Osteoblast (primary cell): ENCODE measurements around the gene ALDH1A1. TPM values are rescaled to one million over a fixed set of nuclear protein-coding genes. Genes with fewer than 3 reads are reported as not detected.

Experiments
- DNase-seq: peaks from one replicate; pipeline ENCODE4 v3.0.0; 2011; ENCODE audit warnings: low spot score, mixed read lengths; ENCODE audit not compliant: insufficient read length; ENCODE audit errors: missing footprints
- H2AFZ ChIP-seq: 2 replicates; pipeline ENCODE4 v1.6.0; 2011; ENCODE audit warnings: mild to moderate bottlenecking, low read length
- H3K27ac ChIP-seq: 2 replicates; pipeline ENCODE4 v1.5.1; 2011; ENCODE audit warnings: mild to moderate bottlenecking, low read depth, low read length, moderate library complexity
- H3K27me3 ChIP-seq: 2 replicates; pipeline ENCODE4 v1.6.0; 2012; ENCODE audit warnings: mild to moderate bottlenecking, control low read depth, inconsistent platforms, low read length, moderate library complexity; ENCODE audit not compliant: insufficient read depth
- H3K36me3 ChIP-seq: 2 replicates; pipeline ENCODE4 v1.5.1; 2011; ENCODE audit warnings: mild to moderate bottlenecking, low read length, control low read depth, moderate library complexity; ENCODE audit not compliant: insufficient read depth
- H3K4me1 ChIP-seq: 2 replicates; pipeline ENCODE4 v1.5.1; 2011; ENCODE audit warnings: mild to moderate bottlenecking, low read length, control low read depth, moderate library complexity; ENCODE audit not compliant: insufficient read depth
- H3K4me2 ChIP-seq: 2 replicates; pipeline ENCODE4 v1.6.0; 2011; ENCODE audit warnings: mild to moderate bottlenecking, low read length; ENCODE audit not compliant: insufficient read depth
- H3K4me3 ChIP-seq: fragments of 200-600 bp; sonication (generic); 3 replicates; pipeline ENCODE4 v1.5.1; 2012; ENCODE audit warnings: mild to moderate bottlenecking, low read length, inconsistent platforms; ENCODE audit not compliant: insufficient read depth
- H3K79me2 ChIP-seq: 2 replicates; pipeline ENCODE4 v1.6.0; 2012; ENCODE audit warnings: mild to moderate bottlenecking, low read length, control low read depth, inconsistent platforms; ENCODE audit not compliant: insufficient read depth
- H3K9me3 ChIP-seq: 2 replicates; pipeline ENCODE4 v1.5.1; 2011; ENCODE audit warnings: low read depth, low read length, control low read depth
- H4K20me1 ChIP-seq: 2 replicates; pipeline ENCODE4 v1.6.0; 2012; ENCODE audit warnings: mild to moderate bottlenecking, low read length, control low read depth; ENCODE audit not compliant: insufficient read depth
- CTCF ChIP-seq: IDR thresholded peaks from 2 replicates; pipeline ENCODE4 v1.5.1; 2011; ENCODE audit warnings: mild to moderate bottlenecking, low read depth, low read length, moderate library complexity; ENCODE audit errors: extremely low read depth
- total RNA-seq: library from RNA; depleted of rRNA; stranded (reverse); fragments of >200 nt; gene quantifications from 2 replicates; pipeline ENCODE4 v1.2.3, GENCODE V29; 2012

The ALDH1A1 gene
- total RNA-seq, 1 donor = 0.36 TPM

- H4K20me1 ChIP-seq = no peaks in the 10 kb centered on the region
- H3K4me3 ChIP-seq = no peak overlapping the region
- no peak for DNase-seq
- H3K4me2 ChIP-seq = no peak overlapping the region
- no peaks in the 10 kb centered on the region for H3K36me3 ChIP-seq
- no peaks in the 10 kb centered on the region for H3K79me2 ChIP-seq
- H3K27ac ChIP-seq = no peak overlapping the region
- no peak for TF ChIP-seq CTCF
- peak overlapping the region; percentile 13 for H2AFZ ChIP-seq
- H3K27me3 ChIP-seq = no peaks in the 10 kb centered on the region
- H3K4me1 ChIP-seq = no peaks in the 10 kb centered on the region
- no peaks in the 10 kb centered on the region for H3K9me3 ChIP-seq
Measured at GRCh38 chr9:72858089-72858912, 94.6 kb downstream of the ALDH1A1 start.

GRCh38 chr9:72857624-72857996 is 95.2 kb downstream of the ALDH1A1 start:
- Histone ChIP-seq H3K4me1 (no peaks in the 10 kb centered on the region), H4K20me1 (no peaks in the 10 kb centered on the region), H3K27me3 (no peaks in the 10 kb centered on the region), H3K36me3 (no peaks in the 10 kb centered on the region), H3K27ac (no peak overlapping the region), H3K9me3 (no peaks in the 10 kb centered on the region), H2AFZ (peak overlapping the region; percentile 13), H3K4me3 (no peak overlapping the region), H3K79me2 (no peaks in the 10 kb centered on the region), H3K4me2 (no peak overlapping the region)
- TF ChIP-seq CTCF = no peak
- no peak for DNase-seq

GRCh38 chr9:72856972-72857623 is 95.8 kb downstream of the ALDH1A1 start:
- Histone ChIP-seq H3K27ac (no peak overlapping the region), H3K27me3 (no peaks in the 10 kb centered on the region), H3K79me2 (no peaks in the 10 kb centered on the region), H3K36me3 (no peaks in the 10 kb centered on the region), H4K20me1 (no peaks in the 10 kb centered on the region), H3K4me2 (no peak overlapping the region), H3K4me1 (no peaks in the 10 kb centered on the region), H3K4me3 (no peak overlapping the region), H3K9me3 (no peaks in the 10 kb centered on the region), H2AFZ (no peak overlapping the region)
- peak; percentile 89 for DNase-seq
- peak; percentile 71 for TF ChIP-seq CTCF

- no peak for TF ChIP-seq CTCF
- H2AFZ ChIP-seq = no peak overlapping the region
- no peaks in the 10 kb centered on the region for H4K20me1 ChIP-seq
Measured at GRCh38 chr9:72855890-72856523, 96.8 kb downstream of the ALDH1A1 start.

More at GRCh38 chr9:72855890-72856523, 96.8 kb downstream of the ALDH1A1 start:
- Histone ChIP-seq H3K27ac (no peak overlapping the region), H3K4me3 (no peak overlapping the region), H3K4me2 (no peak overlapping the region), H3K9me3 (no peaks in the 10 kb centered on the region), H3K4me1 (no peaks in the 10 kb centered on the region), H3K36me3 (no peaks in the 10 kb centered on the region), H3K27me3 (no peaks in the 10 kb centered on the region), H3K79me2 (no peaks in the 10 kb centered on the region)
- DNase-seq = no peak
